HL-60/S4 treated with phorbol 12-myristate 13-acetate at 8.2 ng/mL for 4 days and 3 days (cell line): ENCODE data around the gene ZNF407.

Experiments used
- in situ Hi-C: fragments of 300-500 bp; cut with MboI; formaldehyde crosslinking; loops from 2 replicates; pipeline ENCODE4 v1.15.0; 2022; ENCODE audit warnings: low sequenced_read_pairs

ZNF407 gene

DNA sequence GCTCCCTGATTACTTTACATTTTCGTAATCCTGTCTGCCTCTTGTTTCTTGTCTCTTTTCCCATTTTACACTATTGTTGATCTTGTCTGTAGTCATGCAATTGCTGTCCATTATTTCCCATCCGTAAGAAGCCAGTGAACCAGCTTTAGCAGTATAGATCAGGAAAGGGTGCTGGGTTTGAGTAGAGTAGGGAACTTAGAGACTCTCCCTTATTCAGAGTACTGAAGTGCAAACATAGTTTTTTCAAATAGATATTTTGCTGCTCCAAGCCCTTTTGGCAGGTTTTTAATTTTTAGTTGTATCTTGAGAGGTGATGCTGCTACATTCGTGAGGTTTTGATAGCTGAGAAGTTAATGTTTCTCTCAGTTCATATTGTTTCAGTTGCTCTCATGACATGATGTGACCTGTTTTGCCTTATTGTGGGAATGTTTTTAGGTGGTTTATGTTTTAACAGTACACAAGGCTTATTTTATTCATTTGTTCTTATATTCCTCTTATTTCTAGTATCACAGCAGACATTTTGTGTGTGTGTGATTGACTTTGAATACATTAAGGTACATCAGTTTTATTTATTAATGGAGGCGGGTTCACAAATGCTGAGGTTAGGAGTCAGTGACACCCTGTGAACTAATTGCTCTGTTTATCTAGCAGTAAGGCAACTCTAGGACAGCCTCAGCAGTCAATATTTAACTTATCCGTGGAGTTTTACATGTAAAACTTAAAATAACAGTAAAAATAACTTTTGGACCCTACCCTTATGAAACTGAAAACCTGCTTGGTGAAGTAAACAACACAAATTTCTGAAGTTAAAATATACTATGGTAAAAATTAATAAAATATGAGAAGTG is 118.4 kb downstream of the ZNF407 start:
- in situ Hi-C loops, result no loop called here

DNA sequence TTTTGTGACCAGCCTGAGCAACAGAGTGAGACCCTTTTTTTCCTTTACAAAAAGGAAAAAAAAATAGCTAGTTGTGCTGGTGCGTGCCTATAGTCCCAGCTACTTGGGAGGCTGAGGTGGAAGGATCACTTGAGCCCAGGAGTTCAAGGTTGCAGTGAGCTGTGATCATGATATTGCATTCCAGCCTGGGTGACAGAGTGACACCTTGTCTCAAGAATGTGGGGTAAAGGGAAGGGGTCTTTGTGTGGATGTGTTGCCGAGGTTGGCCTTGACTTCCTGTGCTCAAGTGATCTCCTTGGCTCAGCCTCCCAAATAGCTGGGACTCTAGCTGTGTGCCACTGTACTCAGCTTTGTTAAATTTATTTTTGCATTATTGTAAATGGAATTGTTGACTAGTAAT is 120.6 kb downstream of the ZNF407 start:
- in situ Hi-C loops, result no loop called here

DNA sequence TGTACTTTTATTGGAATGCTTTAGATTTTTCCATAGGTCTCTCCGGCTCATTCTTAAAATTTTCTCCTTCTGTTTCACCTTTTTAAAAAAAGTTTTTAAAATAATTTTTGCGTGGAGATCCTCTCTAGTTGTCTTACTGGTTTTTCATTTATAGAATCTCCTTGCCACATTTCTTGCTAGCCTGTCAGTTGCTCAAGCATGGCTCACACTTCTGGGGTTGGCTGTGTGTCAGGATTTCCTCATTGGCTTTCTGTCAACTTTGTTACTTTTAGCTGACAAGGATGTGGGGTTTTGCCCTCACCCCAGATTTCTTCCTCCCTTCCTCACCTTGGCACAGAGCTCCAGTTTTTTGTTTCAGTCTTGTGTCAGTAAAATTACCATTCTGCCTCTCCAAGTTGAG is 124.6 kb downstream of the ZNF407 start:
- in situ Hi-C loops, result no loop called here

DNA sequence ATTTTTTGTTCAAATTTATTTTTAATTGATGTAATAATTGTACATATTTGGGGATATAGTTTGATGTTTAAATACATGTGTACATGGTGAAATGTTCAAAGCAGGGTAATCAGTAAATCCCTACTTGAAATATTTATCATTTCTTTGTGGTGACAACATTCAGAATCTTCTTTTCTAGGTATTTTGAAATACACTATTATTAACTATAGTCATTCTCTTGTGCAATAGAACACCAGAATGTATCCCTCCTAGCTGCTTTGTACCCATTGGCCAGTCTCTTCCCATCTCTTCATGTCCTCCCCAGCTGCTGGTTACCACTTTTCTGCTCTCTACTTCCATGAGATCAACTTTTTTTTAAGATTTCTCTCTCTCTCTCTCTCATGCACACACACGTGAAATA is 126.5 kb downstream of the ZNF407 start:
- in situ Hi-C loops, result no loop called here

DNA sequence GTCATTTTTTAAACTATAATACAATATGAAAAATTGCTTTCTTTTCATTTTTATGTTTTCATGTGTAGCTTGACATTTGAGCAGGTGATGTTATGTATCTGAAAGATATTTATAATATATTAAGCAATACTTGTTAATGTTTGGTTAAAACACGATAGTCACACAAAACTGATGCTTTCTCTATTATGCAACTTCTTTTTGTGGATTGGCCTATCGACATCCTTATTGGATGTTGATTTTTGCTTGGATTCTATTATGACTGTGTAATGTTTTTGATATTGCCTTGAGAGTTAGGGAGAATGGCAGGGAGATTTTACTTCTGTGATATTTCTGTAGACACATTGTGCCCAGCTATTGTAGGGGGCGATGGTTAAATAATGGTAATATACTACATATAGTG is 128.0 kb downstream of the ZNF407 start:
- in situ Hi-C loops, result no loop called here

DNA sequence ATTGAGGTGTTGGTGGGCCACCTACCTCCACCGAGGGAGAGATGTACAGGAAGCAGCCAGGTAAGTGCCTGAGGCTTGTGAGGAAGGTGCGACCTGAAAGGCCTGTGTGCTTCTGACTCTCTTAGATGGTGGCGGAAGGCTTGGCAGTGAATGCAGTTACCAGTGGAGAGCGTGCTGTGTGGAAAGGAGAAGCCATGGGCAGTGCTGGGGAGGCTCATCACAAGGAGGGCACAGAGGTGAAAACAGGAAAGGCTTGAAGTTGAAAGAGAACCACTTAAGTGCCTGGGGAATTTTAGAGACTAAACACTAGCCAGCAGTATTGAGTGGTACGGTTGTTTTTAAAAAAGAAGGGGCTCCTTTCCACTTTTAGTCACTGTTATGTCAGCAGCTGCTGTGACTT is 130.9 kb downstream of the ZNF407 start:
- in situ Hi-C loops, result no loop called here

DNA sequence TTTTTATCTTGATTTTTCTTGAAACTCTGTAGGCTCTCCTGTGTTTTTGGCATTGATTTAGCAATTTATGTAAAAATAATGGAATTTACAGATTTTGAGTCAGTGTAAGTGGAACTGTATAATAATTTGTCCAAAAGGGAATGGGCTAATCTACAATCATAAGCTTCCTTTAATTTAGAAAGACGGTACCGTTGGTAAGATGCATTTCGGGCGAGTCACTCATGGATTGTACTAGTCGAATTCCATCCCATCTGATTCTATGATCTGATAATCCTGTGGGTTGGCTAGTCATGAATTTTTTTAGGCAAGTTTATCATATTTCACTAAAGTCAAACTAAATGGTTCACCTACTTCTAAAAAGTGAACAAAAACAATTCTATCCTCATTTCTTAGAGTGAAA is 133.4 kb downstream of the ZNF407 start:
- in situ Hi-C loops, result no loop called here

DNA sequence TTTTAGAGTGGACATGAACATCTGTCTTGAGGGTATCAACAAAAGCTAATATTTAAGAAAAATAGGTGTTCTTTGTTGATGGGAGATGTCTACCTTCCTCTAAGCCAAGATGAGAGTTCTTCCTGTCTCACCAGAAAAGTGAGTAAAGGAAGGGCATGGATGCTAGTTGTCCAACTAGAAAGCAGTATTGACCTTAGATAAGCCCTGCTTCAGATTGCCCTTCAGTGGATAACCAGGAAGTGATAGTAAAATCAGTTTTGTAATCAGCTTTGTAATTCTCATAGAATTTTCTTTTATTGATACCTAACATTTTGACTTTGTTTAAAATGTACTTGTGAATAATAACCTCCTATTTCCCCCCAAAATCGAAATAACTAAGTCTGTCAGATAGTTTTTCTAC is 134.7 kb downstream of the ZNF407 start:
- in situ Hi-C loops, result no loop called here

DNA sequence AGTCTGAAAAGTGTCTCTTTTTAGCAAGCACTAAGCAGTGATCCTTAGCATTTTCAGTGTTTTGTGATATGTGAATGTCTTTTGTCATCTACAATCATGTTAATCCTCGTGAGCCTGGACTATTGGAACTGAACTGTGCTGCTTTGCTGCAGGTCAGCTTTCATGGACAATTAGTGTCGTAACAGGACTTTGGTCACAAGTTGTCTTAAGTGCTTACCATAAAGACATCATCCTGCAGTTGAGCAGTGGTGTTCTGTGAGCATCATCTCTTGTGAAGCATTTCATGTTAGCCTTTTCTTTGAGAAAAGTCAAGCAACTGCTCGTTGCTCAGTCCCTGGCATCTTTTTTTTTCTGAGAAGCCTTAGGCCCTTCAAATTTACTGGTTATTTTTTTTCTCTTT is 135.9 kb downstream of the ZNF407 start:
- in situ Hi-C loops, result no loop called here

DNA sequence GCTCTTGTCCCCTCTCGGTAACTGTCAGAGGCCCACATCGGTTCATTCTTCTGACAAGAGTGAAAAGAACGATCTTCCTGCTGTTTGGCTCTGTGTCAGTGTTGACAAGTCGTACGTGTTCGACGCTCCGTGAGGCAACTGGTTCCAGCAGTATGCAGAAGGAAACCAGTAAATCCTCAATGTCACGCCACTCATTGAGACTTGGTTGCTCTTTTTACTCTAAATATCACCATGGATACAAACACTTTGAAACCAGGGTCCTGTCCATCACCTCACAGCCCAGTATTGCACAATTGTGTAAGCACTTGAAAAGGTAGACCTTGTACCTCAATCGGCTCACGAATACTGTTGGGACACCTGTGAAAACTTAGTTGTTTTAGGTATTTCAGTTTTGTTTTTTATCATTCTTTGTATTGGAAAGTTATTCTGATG is 136.4 kb downstream of the ZNF407 start:
- in situ Hi-C loops, result no loop called here

DNA sequence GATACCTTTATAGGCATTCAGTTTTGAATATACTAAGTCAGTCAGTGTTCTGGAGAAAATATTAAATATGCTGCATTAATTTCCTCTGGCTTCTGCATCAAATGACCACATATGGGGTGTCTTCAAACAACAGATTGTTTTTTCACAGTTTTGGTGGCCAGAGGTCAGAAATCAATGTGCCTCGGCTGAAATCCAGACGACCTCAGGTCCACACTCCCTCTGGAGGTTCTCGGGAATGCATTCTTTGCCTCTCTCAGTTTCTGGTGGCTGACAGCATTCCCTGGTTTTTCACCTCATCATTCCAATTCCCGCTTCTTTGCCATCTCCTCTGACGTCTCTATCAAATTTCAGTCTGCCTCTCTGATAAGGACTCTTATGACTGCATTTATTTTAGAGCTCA is 142.3 kb downstream of the ZNF407 start:
- in situ Hi-C loops, result no loop called here

DNA sequence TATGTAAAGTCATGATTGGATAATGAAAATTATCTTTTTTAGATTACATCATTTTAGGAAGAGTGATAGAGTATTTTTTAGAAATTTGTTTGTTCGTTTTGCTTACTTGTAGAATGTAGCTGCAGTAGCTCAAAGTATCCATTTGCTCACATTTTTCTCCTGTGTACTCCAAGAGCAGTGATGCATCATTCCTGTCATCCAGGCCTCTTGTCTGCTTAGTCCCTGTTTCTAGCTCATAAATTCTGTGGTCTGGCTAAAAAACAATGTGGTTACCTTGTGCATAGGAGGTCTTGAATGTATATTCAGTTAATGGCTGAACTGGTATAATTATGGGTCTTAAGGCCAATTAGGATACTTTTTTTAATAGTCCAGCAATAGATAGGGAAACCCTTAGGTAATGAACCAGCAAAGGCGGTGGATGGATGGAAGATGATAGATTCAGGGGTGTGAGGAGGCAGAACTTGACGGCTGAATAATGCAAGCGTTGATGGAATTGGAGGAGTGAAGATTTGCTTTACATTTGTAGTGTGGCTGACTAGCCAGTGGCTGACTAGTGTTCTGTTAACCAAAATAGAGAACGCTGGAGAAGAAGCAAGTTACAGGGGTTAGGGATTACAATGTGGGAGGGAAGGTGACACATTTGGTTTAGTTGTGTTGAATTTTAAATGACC is 145.0 kb downstream of the ZNF407 start:
- in situ Hi-C loops, result no loop called here

DNA sequence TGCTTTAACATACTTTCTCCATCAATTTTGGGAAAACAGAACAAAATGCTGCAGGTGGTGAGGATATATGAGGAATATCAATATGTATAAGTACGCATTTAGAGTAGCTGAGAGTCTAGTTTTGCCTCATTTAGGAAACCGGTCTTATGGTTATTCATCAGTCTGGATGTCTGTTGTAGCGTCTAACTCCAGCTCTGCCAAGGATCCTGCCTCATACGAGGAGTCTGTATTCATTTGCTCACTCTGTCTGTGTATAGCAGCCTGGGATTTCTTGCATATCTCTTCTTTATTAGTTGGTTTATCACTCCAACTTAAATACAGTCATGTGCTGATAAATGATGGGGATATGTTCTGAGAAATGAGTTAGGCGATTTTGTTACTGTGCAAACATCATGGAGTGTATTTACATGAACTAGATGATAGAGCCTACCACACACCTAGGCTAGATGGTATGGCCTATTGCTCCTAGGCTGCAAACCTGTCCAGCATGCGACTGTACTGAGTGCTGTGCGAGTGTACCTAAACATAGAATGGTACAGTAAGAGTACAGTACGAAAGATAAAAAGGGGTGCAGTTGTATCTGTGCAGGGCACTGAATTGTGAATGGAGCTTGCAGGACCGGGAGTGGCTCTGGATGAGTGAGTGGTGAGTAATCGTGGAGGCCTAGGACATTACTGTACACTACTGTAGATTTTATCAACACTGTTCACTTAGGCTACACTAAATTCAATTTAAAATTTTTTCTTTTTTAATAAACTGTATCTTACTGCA is 148.1 kb downstream of the ZNF407 start:
- in situ Hi-C loops, result no loop called here

DNA sequence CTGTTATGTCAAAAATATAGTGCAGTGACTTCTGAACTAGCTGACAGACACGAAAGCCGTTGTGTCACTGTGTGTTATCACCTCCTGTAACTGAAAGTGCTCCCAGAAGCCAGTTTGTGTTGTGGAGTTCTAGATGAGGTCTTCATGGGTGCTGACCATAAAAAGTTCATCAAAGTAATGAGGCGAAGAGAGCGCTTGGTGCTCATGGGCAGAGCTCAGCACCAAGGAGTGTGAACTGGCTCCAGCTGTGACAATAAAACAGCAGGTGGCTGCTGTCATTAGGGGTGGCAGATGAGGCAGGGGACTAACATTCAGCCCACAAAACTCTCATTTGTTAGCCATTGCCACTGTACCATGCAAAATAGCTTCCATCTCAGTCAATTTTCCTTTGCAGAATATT is 151.1 kb downstream of the ZNF407 start:
- in situ Hi-C loops, result no loop called here

DNA sequence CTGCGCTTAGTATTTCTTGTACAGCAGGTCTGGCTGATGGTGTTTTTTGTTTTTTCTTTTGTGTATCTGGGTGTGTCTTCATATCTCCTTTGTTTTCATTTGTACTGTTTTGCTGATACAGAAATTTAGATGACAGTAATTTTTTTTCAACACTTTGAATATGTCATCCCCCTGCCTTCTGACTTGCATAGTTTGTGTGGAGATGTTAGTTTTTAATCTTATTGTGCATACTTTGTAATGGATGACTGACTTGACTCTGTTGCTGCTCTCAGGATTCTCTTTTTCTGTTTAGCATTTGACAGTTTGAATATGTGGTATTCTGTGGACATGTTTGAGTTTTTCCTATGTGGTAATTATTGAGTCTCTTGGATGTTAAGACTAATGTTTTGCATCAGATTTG is 161.3 kb downstream of the ZNF407 start:
- in situ Hi-C loops, result no loop called here

DNA sequence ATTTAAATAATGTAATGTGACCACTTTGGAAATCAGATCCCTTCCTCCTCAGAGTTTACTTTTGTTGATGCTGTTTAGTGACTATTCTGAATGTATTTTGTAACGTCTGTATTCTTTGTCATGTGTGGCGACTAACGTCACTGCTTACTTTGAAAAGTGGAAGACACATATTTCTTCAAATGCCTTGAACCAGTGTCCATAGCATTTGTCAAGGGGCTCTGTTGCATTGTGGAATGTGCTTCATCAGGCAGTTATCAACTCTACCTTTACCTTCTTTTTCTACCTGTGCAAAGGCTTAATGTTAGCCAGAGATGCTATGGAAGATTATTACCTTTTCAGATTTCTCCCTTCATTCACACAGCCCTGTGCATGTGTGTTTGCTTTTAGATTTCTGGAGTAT is 162.4 kb downstream of the ZNF407 start:
- in situ Hi-C loops, result no loop called here

DNA sequence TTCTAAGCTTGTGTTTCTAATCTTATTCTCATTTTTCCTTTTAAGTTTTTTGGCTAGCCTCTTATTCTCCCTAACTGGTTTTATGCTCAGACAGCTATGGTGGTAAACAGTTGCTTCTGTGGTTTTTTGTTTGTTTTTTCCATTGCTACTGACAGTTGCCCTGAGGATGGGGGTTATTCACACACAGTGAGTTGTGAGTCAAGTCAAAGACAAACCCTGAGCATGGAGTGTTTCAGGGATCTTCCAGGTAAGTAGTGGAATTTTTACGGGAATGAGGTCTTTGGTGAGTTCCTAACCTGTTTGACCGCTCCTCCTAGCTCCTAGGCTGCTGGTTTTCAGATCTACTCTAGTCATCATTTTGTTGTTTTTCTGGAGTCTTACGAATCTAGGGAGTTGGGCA is 162.8 kb downstream of the ZNF407 start:
- in situ Hi-C loops, result no loop called here

DNA sequence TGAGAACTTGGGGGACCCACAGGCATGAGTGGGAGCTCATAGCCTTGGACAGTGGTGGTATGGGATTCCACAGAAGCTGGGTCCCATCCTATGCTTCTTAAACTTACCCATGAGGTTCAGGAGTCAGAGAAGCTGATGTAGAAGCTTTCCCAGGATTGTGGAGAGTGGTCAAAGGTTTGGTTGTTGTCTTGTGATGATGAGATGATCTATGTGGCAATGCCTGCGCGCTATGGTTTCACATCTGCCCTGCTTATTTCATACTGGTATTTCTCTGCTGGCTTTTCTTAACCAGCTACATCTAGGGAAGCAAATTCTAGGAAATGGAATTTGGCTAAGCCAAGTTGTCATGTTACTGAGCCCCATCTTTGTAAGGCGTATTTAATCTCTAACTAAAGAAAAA is 168.6 kb downstream of the ZNF407 start:
- in situ Hi-C loops, result no loop called here

DNA sequence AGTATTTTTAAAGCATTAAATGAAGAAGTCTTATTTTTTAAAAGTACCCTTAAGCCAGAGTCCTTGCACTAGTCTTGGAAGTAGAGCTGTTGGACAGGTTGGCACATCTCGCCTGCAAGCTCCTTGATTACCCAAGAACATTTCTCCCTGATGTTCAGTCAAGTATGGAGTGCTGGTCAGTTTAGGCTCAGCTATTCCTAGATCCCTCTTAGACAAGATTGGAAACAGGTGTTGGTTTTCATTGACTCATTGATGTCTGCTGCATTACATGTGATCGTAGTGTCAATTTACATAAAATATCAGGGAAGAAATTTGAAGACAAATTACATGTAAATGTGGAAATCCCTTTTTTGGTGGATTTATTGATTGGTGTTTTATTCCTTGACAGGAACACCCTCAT is 170.4 kb downstream of the ZNF407 start:
- in situ Hi-C loops, result no loop called here

DNA sequence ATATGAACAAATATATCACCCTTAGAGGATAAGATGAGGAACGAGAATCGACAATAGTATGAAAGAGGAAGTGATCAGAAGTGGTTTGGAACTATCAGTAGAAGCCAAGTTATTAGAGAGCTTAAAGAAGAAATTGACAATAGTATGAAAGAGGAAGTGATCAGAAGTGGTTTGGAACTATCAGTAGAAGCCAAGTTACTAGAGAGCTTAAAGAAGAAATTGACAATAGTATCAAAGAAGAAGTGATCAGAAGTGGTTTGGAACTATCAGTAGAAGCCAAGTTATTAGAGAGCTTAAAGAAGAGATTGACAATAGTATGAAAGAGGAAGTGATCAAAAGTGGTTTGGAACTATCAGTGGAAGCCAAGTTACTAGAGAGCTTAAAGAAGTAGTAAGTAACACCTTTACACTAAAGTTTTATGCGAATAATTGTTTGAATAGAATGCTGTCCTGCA is 175.5 kb downstream of the ZNF407 start:
- in situ Hi-C loops, result no loop called here

DNA sequence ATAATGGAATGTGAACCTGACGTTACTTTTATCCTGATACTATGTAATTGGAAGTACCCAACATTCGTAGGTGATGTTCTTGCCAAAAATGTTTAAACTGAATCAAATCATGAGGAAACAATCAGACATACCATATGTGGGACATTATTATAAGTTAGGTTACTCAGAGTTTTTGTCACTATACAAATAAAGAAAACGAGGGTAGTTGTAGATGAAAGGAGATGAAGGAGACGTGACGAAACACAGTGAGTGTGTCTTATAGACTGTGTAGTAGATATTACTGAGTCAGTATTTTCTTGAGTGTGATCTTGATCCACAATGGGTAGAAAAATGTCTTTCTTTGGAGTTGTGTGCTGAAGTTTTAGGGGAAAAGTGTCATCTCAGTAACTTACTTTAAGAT is 176.8 kb downstream of the ZNF407 start:
- in situ Hi-C loops, result no loop called here

DNA sequence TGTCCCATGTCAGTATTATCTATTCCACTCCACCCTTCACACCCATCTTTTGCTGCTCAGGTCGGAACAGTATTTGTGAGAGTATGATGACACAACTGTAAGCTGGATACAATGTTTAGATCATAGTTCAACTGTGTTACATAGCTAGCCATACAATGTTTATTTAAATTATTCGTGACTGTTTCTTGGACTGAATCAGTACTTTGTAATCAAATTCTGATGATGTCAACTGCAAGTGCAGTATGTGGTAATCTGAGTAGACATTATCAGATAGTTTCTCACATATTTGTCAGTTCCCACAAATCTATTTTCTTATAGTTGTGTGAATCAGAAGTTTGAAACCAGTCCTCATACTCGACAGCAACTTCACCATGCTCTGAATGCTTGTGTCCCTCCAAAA is 177.6 kb downstream of the ZNF407 start:
- in situ Hi-C loops, result no loop called here
